ENCODE results near the gene PRSS12. TPM values are rescaled to one million over a fixed set of nuclear protein-coding genes. Genes with fewer than 3 reads are reported as not detected.

The PRSS12 gene
- total and polyA plus RNA-seq, 7 donors: 0.28 to 16.1 (median 1.3) TPM

GRCh38 chr4:118237531-118237930, 115.3 kb downstream of the PRSS12 start:
- H3K4me1 ChIP-seq: no peaks in the 10 kb centered on the region
- no peak for TF ChIP-seq CTCF (IDR thresholded peaks at IDR 0.05)
- H3K27ac ChIP-seq: no peak overlapping the region
- 84 to 91% methylated on average over 2 of the region's 2 CpGs for WGBS, 2 donors
- DNase-seq: no peak
- H3K9me3 ChIP-seq: no peaks in the 10 kb centered on the region
- peaks cover 0 to 4% (median 0%) of the 10 kb centered on the region in 3 donors for H3K27me3 ChIP-seq
- H3K36me3 ChIP-seq: no peaks in the 10 kb centered on the region
- no peak overlapping the region for H3K4me3 ChIP-seq
- intact Hi-C loops (cut with DNase I): no loop called here

- Histone ChIP-seq H3K27ac (no peak overlapping the region), H3K27me3 (peaks cover 0 to 4% (median 0%) of the 10 kb centered on the region in 3 donors), H3K4me1 (no peaks in the 10 kb centered on the region), H3K36me3 (no peaks in the 10 kb centered on the region), H3K4me3 (no peak overlapping the region), H3K9me3 (no peaks in the 10 kb centered on the region)
- no peak for TF ChIP-seq POLR2AphosphoS5 (IDR thresholded peaks at IDR 0.05)
- no peak for TF ChIP-seq POLR2A (IDR thresholded peaks at IDR 0.05)
- TF ChIP-seq CTCF (IDR thresholded peaks at IDR 0.05): no peak
- no peak for TF ChIP-seq EP300 (IDR thresholded peaks at IDR 0.05)
- DNase-seq: no peak
- WGBS, 2 donors: 94% methylated on average over 1 of the region's 1 CpG
- intact Hi-C loops (cut with DNase I): no loop called here
Observed at GRCh38 chr4:118235566-118236120, 117.2 kb downstream of the PRSS12 start.

Small RNAs within 50 kb of the gene (small RNA-seq; reads per million reads assigned to genes)
- gene SNORA24: 0 reads per million in 3 donors
